ENCODE results near the gene GPATCH8. TPM values are rescaled to one million over a fixed set of nuclear protein-coding genes. Genes with fewer than 3 reads are reported as not detected.

GPATCH8 gene
- total RNA-seq: 10 to 100 TPM; 39.6 to 91.6 (median 48.3) TPM

DNA sequence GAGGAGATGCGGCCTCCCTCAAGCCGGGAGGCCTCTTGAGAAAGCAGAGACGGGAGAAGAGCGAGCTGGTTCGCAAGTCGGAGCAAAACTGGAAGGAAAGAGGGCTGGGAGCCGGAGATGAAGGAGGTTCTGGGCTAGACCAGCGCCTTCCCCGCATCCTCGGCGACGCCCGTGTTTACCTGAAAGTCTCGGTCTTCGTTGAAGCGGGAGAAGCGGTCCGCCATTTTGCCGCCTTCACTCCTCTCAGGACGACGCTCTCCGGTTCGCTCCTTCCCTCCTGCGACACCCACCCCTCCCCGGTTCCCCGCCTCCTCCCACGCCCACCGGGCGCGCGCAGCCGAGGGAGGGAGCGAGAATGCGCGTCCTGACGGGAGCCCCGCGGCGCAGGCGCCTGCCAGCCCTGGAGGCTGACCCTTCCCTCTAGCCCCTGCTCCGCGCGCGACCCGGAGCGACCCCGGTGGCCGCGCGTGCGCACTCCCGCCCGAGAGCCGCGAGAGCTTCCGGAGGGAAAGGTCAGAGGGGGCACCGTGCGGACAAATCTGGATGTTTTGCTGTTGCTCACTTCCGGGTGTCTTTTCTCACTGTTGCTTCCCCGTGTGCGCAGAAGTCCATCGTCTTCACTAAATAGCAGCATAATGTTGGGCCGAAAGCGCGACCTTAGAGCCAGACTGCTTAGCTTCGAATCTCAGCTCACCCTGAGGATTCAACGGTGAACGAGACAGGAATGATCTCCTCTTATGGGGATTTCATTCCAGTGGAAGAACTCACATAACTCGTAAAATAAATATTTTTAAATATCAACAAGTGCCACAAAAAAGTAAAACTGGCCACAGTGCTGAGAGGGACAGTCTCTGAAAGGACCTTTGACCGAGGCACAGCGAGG is at the start of gene GPATCH8:
TSS of gene GPATCH8 (minus strand) at position 260 of the 883 bp plus-strand sequence. CDS start at position 224, 36 bp downstream.
- Histone ChIP-seq H3K4me1 (peaks cover 0 to 40% (median 2%) of the 10 kb centered on the region in 4 donors), H3K9me3 (no peaks in the 10 kb centered on the region), H3K4me3 (peak within 1 kb of the TSS; percentile 63 to 88 (median 68)), H3K27me3 (no peaks in the 10 kb centered on the region), H3K36me3 (no peaks in the 10 kb centered on the region), H3K27ac (peak within 1 kb of the TSS; percentile 79 to 93 (median 82))
- TF ChIP-seq POLR2A (IDR thresholded peaks at IDR 0.05): peak; percentile 68 to 74
- TF ChIP-seq, protein P1, sequence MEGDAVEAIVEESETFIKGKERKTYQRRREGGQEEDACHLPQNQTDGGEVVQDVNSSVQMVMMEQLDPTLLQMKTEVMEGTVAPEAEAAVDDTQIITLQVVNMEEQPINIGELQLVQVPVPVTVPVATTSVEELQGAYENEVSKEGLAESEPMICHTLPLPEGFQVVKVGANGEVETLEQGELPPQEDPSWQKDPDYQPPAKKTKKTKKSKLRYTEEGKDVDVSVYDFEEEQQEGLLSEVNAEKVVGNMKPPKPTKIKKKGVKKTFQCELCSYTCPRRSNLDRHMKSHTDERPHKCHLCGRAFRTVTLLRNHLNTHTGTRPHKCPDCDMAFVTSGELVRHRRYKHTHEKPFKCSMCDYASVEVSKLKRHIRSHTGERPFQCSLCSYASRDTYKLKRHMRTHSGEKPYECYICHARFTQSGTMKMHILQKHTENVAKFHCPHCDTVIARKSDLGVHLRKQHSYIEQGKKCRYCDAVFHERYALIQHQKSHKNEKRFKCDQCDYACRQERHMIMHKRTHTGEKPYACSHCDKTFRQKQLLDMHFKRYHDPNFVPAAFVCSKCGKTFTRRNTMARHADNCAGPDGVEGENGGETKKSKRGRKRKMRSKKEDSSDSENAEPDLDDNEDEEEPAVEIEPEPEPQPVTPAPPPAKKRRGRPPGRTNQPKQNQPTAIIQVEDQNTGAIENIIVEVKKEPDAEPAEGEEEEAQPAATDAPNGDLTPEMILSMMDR (IDR thresholded peaks at IDR 0.05): peak in 1 of 6 experiments; percentile 1
- peak; percentile 86 to 96 (median 95) for DNase-seq

DNA sequence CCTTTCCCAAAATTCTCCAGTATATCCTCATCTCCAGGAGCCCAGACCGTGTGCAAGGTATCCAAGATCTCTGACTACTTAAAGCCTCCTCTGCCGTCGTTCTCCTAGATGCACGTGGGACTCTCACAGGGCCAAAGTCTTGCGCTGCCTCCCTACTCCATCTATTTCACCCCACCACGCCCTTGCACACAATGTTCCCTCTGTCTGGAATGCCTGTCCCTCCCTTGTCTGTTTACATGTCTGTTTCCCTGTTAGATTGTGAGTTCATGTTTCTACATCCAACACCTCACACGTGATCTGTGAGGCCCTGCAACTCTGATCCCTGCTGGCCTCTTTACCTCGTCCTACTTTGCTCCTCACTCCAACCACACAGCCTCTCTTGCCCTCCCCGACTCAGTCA is 49.2 kb upstream of the GPATCH8 start:
- peak in 2 of 3 donors; percentile 66 to 75 for DNase-seq
- TF ChIP-seq POLR2A (IDR thresholded peaks at IDR 0.05): no peak
- TF ChIP-seq, protein P1 (IDR thresholded peaks at IDR 0.05): no peak
- Histone ChIP-seq H3K9me3 (no peaks in the 10 kb centered on the region), H3K27ac (no peak overlapping the region), H3K27me3 (no peaks in the 10 kb centered on the region), H3K4me1 (peaks cover 0 to 13% (median 4%) of the 10 kb centered on the region in 4 donors), H3K36me3 (no peaks in the 10 kb centered on the region), H3K4me3 (no peak overlapping the region)

DNA sequence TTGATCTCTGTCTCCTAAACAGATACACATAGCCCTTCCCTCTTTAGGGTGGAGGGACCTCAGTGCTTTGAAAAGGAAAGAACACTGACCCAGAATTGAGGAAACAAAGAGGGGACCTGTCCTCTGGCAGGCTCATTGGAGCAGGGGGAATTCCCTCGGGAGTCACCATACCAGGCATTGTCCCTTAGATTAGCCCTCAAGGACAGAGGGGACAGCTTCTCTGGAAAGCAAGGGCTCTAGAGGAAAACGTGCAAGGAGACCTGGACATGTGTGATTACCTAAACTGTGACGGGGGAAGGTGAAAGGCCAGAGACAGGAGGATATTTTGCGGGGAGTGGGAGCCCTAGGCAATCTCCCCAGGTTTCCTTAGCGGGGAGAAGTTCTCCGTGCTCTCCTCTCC is 46.5 kb upstream of the GPATCH8 start:
- no peaks in the 10 kb centered on the region for H3K4me1 ChIP-seq
- no peak for DNase-seq
- no peak overlapping the region for H3K27ac ChIP-seq
- H3K4me3 ChIP-seq: no peak overlapping the region
- H3K9me3 ChIP-seq: no peaks in the 10 kb centered on the region
- no peaks in the 10 kb centered on the region for H3K36me3 ChIP-seq
- no peaks in the 10 kb centered on the region for H3K27me3 ChIP-seq
- TF ChIP-seq POLR2A (IDR thresholded peaks at IDR 0.05): no peak
- TF ChIP-seq, protein P1 (IDR thresholded peaks at IDR 0.05): no peak

DNA sequence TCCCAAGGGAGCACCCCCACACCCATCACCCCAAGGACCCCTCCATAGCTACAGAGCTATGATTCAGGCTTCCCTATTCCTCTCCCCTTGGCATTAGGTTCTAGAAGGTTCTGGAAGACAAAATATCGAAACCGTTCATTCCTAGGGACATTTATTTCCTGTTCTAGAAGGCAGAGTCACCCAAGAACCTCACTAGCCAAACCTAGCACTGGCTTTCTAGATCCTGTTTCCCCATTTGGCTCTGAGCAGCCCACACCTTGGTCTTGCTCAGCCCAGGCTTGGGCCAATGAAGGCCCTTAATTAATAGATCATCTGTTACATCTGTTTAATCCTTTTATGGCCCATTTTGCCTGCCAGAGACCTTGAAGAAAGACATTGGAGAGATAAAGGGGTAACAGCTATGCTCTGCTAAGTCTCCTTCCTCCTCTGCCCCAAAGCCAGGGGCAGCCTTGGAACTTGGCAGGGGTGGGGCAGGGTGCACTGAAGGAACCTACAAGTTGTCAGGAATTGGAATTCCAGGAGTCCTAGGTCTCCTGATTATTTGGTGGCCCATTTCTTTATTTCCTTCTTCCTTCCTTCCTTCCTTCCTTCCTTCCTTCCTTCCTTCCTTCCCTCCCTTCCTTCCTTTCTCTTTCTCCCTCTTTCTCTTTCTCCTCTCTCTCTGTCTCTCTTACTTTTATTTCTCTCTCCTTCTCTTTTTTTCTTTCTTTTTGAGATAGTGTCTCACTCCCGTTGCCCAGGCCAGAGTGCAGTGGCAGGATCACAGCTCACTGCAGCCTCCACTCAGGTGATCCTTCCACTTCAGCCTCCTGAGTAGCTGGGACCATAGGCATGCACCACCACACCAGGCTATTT is 45.4 kb upstream of the GPATCH8 start:
- Histone ChIP-seq H3K36me3 (no peaks in the 10 kb centered on the region), H3K4me1 (no peaks in the 10 kb centered on the region), H3K27me3 (no peaks in the 10 kb centered on the region), H3K4me3 (no peak overlapping the region), H3K27ac (no peak overlapping the region), H3K9me3 (no peaks in the 10 kb centered on the region)
- no peak for TF ChIP-seq POLR2A (IDR thresholded peaks at IDR 0.05)
- TF ChIP-seq, protein P1 (IDR thresholded peaks at IDR 0.05): no peak
- DNase-seq: no peak

DNA sequence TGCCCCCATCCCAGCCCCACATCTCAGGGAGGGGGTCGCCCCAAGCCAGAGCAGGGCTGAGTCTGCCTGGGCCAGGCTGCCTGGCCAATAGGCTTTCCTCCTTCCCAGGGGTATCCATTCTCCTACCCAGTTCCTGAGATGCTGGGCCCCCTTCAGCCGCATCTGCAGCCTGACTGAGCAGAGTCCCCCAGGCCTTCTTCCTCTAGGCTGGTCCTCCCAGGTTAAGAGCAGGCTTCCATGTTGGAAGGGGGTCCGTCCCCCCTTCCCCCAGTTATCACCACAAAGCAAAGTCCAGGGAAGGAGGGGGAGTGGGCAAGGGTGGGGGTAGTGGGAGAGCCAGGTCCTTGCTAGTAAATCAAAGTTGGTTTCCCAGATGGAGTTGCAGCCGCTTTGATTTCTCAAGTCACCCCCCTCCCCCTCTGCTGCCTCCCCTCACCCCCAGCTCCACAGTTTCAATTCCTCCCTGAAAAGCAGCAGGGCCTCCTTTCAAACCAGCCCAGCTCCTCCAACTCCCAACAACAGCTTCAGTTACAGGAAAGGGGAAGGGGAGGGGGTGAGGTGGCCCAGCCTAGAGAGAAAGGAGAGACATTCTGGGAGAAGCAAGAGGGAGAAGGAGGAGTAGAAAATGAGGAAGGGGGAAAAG is 44.5 kb upstream of the GPATCH8 start:
- H3K27me3 ChIP-seq: no peaks in the 10 kb centered on the region
- peak overlapping the region in 1 of 4 donors; percentile 3 for H3K27ac ChIP-seq
- no peaks in the 10 kb centered on the region for H3K4me1 ChIP-seq
- no peaks in the 10 kb centered on the region for H3K36me3 ChIP-seq
- H3K4me3 ChIP-seq: no peak overlapping the region
- DNase-seq: no peak
- H3K9me3 ChIP-seq: no peaks in the 10 kb centered on the region
- no peak for TF ChIP-seq POLR2A (IDR thresholded peaks at IDR 0.05)
- TF ChIP-seq, protein P1 (IDR thresholded peaks at IDR 0.05): no peak

All from Peyer's patch (tissue), 4 donors.